Measurements from ENCODE around the gene LUZP2. TPM values are rescaled to one million over a fixed set of nuclear protein-coding genes. Genes with fewer than 3 reads are reported as not detected.

The LUZP2 gene
- total RNA-seq, 2 donors from 2014 or later: 0.28 to 4.1 TPM

DNA sequence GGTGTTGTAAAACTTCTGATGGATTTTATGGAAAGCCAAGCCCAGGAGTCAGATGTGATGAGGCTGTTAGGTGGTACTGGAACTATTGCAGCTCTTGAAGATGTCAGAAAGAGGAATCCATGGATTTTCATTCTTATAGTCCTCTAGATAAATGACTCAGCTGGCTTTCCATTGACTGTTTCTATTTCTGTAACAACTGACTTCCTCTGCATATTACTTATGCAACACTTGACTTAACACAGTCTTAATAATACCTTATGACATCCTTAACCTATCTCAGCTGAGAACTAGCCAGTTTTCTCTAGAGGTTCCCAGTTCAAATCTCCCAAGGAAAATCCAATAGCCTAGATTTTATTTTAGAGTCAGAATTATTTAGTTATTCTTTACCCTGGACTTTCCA, 263.8 kb downstream of the LUZP2 start:
- Histone ChIP-seq H3K36me3 (no peaks in the 10 kb centered on the region), H3K27me3 (replicated peaks; ENCODE audit: insufficient read depth) (no peaks in the 10 kb centered on the region), H3K4me3 (no peak overlapping the region), H3K9me3 (no peaks in the 10 kb centered on the region), H3K27ac (no peak overlapping the region), H3K4me1 (replicated peaks) (no peaks in the 10 kb centered on the region)
- intact Hi-C loops (cut with DNase I): no loop called here
- TF ChIP-seq POLR2AphosphoS5 (IDR thresholded peaks at IDR 0.05): no peak
- TF ChIP-seq, protein P1, sequence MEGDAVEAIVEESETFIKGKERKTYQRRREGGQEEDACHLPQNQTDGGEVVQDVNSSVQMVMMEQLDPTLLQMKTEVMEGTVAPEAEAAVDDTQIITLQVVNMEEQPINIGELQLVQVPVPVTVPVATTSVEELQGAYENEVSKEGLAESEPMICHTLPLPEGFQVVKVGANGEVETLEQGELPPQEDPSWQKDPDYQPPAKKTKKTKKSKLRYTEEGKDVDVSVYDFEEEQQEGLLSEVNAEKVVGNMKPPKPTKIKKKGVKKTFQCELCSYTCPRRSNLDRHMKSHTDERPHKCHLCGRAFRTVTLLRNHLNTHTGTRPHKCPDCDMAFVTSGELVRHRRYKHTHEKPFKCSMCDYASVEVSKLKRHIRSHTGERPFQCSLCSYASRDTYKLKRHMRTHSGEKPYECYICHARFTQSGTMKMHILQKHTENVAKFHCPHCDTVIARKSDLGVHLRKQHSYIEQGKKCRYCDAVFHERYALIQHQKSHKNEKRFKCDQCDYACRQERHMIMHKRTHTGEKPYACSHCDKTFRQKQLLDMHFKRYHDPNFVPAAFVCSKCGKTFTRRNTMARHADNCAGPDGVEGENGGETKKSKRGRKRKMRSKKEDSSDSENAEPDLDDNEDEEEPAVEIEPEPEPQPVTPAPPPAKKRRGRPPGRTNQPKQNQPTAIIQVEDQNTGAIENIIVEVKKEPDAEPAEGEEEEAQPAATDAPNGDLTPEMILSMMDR (IDR thresholded peaks at IDR 0.05): no peak
- TF ChIP-seq POLR2A (IDR thresholded peaks at IDR 0.05): no peak
- no peak for DNase-seq (ENCODE audit: low spot score)

DNA sequence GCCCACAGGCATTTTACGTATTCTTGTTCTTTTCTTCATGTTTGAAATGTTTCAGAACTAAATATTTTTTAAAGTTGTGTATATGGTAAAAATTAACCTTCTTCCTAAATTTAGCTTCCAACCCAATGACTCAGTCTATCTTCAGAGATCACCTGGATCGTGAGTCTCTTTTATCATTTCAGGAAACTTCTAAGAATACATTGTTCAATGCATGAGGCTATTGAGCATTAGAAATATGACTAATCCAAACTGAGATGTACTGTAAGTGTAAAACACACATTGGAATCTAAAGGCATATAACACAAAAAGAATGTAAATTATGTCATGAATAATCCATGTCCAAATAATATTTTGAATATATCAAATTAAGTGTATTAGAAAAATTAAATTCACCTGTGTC, 265.2 kb downstream of the LUZP2 start:
- no peaks in the 10 kb centered on the region for H3K36me3 ChIP-seq
- 90% methylated on average over 2 of the region's 2 CpGs for WGBS
- no peak for TF ChIP-seq POLR2A (IDR thresholded peaks at IDR 0.05)
- TF ChIP-seq, protein P1 (IDR thresholded peaks at IDR 0.05): no peak
- TF ChIP-seq POLR2AphosphoS5 (IDR thresholded peaks at IDR 0.05): no peak

DNA sequence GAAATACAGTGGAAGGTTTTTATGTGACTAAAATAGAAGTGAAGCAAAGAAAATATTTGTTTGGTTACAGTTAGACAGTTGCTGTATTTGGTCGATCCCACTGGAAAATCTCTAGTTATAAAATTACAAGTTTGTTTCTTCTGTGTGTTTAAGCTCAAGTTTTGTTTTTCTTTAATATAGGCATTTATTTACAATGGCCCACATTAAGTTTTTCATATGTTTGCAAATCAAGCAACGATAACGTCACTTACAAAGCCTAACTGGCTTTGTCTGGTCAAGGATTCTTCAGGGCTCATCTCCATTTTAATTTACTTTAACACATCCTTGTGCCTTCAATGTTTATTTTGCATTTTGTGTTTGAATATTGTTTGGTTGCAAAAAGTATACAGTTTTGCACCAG, 270.6 kb downstream of the LUZP2 start:
- no peak overlapping the region for H3K27ac ChIP-seq
- DNase-seq (ENCODE audit: low spot score): no peak
- intact Hi-C loops (cut with DNase I): no loop called here
- TF ChIP-seq POLR2AphosphoS5 (IDR thresholded peaks at IDR 0.05) (no peak), POLR2A (IDR thresholded peaks at IDR 0.05) (no peak)
- TF ChIP-seq, protein P1 (IDR thresholded peaks at IDR 0.05): no peak
- H3K4me1 ChIP-seq (replicated peaks): no peaks in the 10 kb centered on the region
- 44% methylated on average over 3 of the region's 3 CpGs for WGBS
- H3K9me3 ChIP-seq: no peaks in the 10 kb centered on the region
- H3K27me3 ChIP-seq (replicated peaks; ENCODE audit: insufficient read depth): no peaks in the 10 kb centered on the region
- H3K36me3 ChIP-seq: no peaks in the 10 kb centered on the region
- no peak overlapping the region for H3K4me3 ChIP-seq

More for the DNA sequence above, 265.2 kb downstream of the LUZP2 start:
- no peak for DNase-seq (ENCODE audit: low spot score)
- Histone ChIP-seq H3K27ac (no peak overlapping the region), H3K27me3 (replicated peaks; ENCODE audit: insufficient read depth) (no peaks in the 10 kb centered on the region), H3K4me1 (replicated peaks) (no peaks in the 10 kb centered on the region), H3K9me3 (no peaks in the 10 kb centered on the region), H3K4me3 (no peak overlapping the region)
- intact Hi-C loops (cut with DNase I): no loop called here

DNA sequence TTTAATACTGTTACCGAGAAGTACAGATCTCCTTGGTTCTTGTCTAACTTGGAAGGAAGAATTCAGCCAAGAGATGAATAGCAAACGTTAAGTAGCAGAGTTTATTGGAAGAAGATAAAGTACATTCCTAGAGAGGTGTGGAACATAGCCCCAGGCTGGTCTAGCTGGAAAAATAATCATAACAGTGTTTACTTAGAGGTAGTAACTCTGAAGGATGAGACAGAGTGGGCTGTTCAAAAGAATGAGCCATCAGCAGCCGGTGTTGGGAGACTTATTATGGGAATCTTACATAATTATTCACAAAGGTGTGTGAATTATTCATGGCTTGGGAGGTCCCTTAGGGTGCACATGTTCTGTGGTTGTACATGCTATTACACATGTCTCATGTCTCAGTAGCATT, 276.5 kb downstream of the LUZP2 start:
- no peak overlapping the region for H3K4me3 ChIP-seq
- no peaks in the 10 kb centered on the region for H3K36me3 ChIP-seq
- DNase-seq (ENCODE audit: low spot score): no peak
- H3K4me1 ChIP-seq (replicated peaks): no peaks in the 10 kb centered on the region
- no peaks in the 10 kb centered on the region for H3K9me3 ChIP-seq
- intact Hi-C loops (cut with DNase I): no loop called here
- no peaks in the 10 kb centered on the region for H3K27me3 ChIP-seq (replicated peaks; ENCODE audit: insufficient read depth)
- H3K27ac ChIP-seq: no peak overlapping the region
- 48% methylated on average over 3 of the region's 3 CpGs for WGBS
- TF ChIP-seq, protein P1 (IDR thresholded peaks at IDR 0.05): no peak
- TF ChIP-seq POLR2A (IDR thresholded peaks at IDR 0.05) (no peak), POLR2AphosphoS5 (IDR thresholded peaks at IDR 0.05) (no peak)

DNA sequence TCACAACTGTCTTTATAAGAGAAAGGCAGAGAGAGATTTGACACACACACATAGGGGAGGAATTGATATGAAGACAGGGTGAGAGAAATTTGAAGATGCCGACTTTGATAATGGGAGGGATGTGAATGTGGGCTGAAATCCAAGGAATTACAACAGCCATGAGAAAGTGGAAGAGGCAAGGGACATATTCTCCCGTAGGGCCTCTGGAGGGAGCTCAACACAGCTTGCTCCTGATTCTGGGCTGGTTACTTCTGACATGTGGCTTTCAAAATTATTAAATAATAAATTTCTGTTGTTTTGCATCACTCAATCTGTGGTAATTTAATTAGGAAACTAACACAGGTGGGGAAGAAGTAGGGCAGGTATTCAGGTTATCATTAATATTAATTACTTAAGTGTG, 282.9 kb downstream of the LUZP2 start:
- WGBS: 67% methylated on average over 2 of the region's 2 CpGs
- TF ChIP-seq, protein P1 (IDR thresholded peaks at IDR 0.05): no peak
- TF ChIP-seq POLR2AphosphoS5 (IDR thresholded peaks at IDR 0.05): no peak
- TF ChIP-seq POLR2A (IDR thresholded peaks at IDR 0.05): no peak
- Histone ChIP-seq H3K36me3 (no peaks in the 10 kb centered on the region), H3K4me3 (no peak overlapping the region), H3K9me3 (no peaks in the 10 kb centered on the region), H3K4me1 (replicated peaks) (no peaks in the 10 kb centered on the region), H3K27ac (no peak overlapping the region), H3K27me3 (replicated peaks; ENCODE audit: insufficient read depth) (no peaks in the 10 kb centered on the region)
- no peak for DNase-seq (ENCODE audit: low spot score)
- intact Hi-C loops (cut with DNase I): no loop called here
